Smooth muscle cell (in vitro differentiated cells): ENCODE data around the gene FGF12. TPM values are rescaled to one million over a fixed set of nuclear protein-coding genes. Genes with fewer than 3 reads are reported as not detected.
"Not testable (repeated sequence)": the region's sequence is repeated elsewhere in the genome, so short reads cannot be mapped to it uniquely, and the experiment has no call there.

Experiments
- DNase-seq: peaks from one replicate; lab custom pipeline; 2025; ENCODE audit not compliant: unreplicated experiment; lab: John Stamatoyannopoulos, UW
- H2AFZ ChIP-seq: fragments of 200-600 bp; sonication (generic); 2 replicates; pipeline ENCODE4 v1.6.0; 2016; ENCODE audit warnings: antibody characterized with exemption, low read depth, mild to moderate bottlenecking
- H3F3A ChIP-seq: fragments of 200-600 bp; sonication (generic); 2 replicates; pipeline ENCODE4 v1.6.0; 2017; ENCODE audit warnings: antibody characterized with exemption, low read depth
- H3K27ac ChIP-seq: fragments of 200-600 bp; sonication (generic); 2 replicates; pipeline ENCODE4 v1.5.1; 2016; ENCODE audit warnings: low read depth, mild to moderate bottlenecking
- H3K27me3 ChIP-seq: fragments of 200-600 bp; sonication (generic); 2 replicates; pipeline ENCODE4 v1.6.1; 2016; ENCODE audit warnings: low read depth, mild to moderate bottlenecking
- H3K36me3 ChIP-seq: fragments of 200-600 bp; sonication (generic); 2 replicates; pipeline ENCODE4 v1.5.1; 2016; ENCODE audit warnings: low read depth
- H3K4me1 ChIP-seq: fragments of 200-600 bp; sonication (generic); 2 replicates; pipeline ENCODE4 v1.5.1; 2016; ENCODE audit warnings: low read depth
- H3K4me2 ChIP-seq: fragments of 200-600 bp; sonication (generic); 2 replicates; pipeline ENCODE4 v1.6.0; 2016; ENCODE audit warnings: mild to moderate bottlenecking
- H3K4me3 ChIP-seq: fragments of 200-600 bp; sonication (generic); 2 replicates; pipeline ENCODE4 v1.5.1; 2016; ENCODE audit warnings: mild to moderate bottlenecking
- H3K79me2 ChIP-seq: fragments of 200-600 bp; sonication (generic); 2 replicates; pipeline ENCODE4 v1.6.0; 2016; ENCODE audit warnings: low read depth, mild to moderate bottlenecking
- H3K9ac ChIP-seq: fragments of 200-600 bp; sonication (generic); 2 replicates; pipeline ENCODE4 v1.6.0; 2016; ENCODE audit warnings: low read depth
- H3K9me3 ChIP-seq: fragments of 200-600 bp; sonication (generic); replicated peaks from 2 replicates; pipeline ENCODE4 v1.5.1; 2016; ENCODE audit warnings: low read depth
- H4K20me1 ChIP-seq: fragments of 200-600 bp; sonication (generic); 2 replicates; pipeline ENCODE4 v1.6.0; 2016; ENCODE audit warnings: low read depth
- WGBS: methylation state at CpG from one replicate; pipeline ENCODE4 v1.1.7; 2016; ENCODE audit warnings: low lambda C conversion rate; 5-methylcytosine and 5-hydroxymethylcytosine counted together
- polyA plus RNA-seq: library from polyadenylated mRNA; unstranded; fragments of >200 nt; fragmentation: Nextera tagmentation; extraction: Ambion mirVana; gene quantifications from 2 replicates; pipeline ENCODE4 v1.2.1, GENCODE V29; 2016
- total RNA-seq: library from RNA; depleted of rRNA; stranded (reverse); fragments of >200 nt; gene quantifications from 2 replicates; pipeline ENCODE4 v1.2.3, GENCODE V29; 2014
- TF ChIP-seq, protein P1 (sequence below): fragments of 200-600 bp; sonication (generic); IDR thresholded peaks from 2 replicates; pipeline ENCODE4 v1.5.1; 2017; ENCODE audit warnings: borderline replicate concordance, mild to moderate bottlenecking, antibody characterized with exemption; ENCODE audit not compliant: insufficient read depth, poor library complexity, severe bottlenecking

The FGF12 gene
- total RNA-seq = 1.0 and 5.1 TPM in 2 replicates
- 0.28 and 0.47 TPM in 2 replicates for polyA plus RNA-seq

- Histone ChIP-seq H3K36me3 (no peaks in the 10 kb centered on the region), H3K4me1 (no peaks in the 10 kb centered on the region), H3K9me3 (no peaks in the 10 kb centered on the region), H3K4me2 (peak within 1 kb of the TSS; percentile 80), H3K4me3 (peak within 1 kb of the TSS; percentile 41), H3K79me2 (no peaks in the 10 kb centered on the region), H3K27me3 (peaks cover 15% of the 10 kb centered on the region), H3K27ac (no peak within 1 kb of the TSS), H2AFZ (no peak within 1 kb of the TSS), H3F3A (no peaks in the 10 kb centered on the region), H3K9ac (no peak within 1 kb of the TSS), H4K20me1 (no peaks in the 10 kb centered on the region)
- TF ChIP-seq, protein P1, sequence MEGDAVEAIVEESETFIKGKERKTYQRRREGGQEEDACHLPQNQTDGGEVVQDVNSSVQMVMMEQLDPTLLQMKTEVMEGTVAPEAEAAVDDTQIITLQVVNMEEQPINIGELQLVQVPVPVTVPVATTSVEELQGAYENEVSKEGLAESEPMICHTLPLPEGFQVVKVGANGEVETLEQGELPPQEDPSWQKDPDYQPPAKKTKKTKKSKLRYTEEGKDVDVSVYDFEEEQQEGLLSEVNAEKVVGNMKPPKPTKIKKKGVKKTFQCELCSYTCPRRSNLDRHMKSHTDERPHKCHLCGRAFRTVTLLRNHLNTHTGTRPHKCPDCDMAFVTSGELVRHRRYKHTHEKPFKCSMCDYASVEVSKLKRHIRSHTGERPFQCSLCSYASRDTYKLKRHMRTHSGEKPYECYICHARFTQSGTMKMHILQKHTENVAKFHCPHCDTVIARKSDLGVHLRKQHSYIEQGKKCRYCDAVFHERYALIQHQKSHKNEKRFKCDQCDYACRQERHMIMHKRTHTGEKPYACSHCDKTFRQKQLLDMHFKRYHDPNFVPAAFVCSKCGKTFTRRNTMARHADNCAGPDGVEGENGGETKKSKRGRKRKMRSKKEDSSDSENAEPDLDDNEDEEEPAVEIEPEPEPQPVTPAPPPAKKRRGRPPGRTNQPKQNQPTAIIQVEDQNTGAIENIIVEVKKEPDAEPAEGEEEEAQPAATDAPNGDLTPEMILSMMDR = no peak
- 11% methylated on average over 35 of the region's 36 CpGs for WGBS
- DNase-seq = peak; percentile 2
Observed at GRCh38 chr3:192727032-192727847, at the start of gene FGF12. TSS of gene FGF12 (minus strand) at chr3:192727541.

- not testable (repeated sequence) for H2AFZ ChIP-seq, H3K27me3 ChIP-seq, H3K9me3 ChIP-seq, H3F3A ChIP-seq, H3K79me2 ChIP-seq, DNase-seq, H3K4me3 ChIP-seq, H3K4me1 ChIP-seq, H4K20me1 ChIP-seq, H3K9ac ChIP-seq, H3K27ac ChIP-seq, H3K4me2 ChIP-seq, H3K36me3 ChIP-seq
- WGBS = 83% methylated on average over 4 of the region's 4 CpGs
Observed at GRCh38 chr3:192774341-192774740, 47.0 kb upstream of the FGF12 start.

DNA sequence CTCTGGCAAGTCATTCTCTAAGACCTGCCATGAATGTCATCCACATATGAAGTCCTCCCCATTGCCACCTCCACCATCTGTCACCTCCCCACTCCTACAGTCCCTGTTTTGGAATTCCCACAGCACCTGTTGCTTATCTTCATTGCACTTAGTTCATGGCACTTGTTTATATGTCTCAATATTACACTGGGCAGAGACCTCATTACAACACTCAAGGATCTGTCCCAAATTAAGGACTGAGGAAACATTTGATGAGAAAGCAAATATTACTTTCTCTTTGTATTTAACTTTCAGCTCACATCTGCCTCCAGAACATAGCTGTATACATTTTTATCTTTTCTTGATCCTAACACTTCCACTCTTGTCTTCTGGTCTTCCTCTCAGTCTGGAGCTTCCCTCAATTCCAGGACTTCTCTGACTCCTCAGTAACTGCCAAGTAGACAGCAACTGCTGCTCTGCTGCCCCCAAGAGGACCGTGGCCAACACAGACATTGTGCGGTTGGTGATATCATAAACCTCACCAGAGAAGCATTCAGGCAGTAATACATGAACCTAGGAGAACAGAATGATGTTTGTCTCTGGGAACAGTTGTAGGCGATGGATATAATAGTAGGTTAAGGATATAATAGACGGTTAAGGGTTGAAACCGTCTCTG is 45.0 kb upstream of the FGF12 start:
- H3K4me2 ChIP-seq = no peak overlapping the region
- no peaks in the 10 kb centered on the region for H3F3A ChIP-seq
- H3K4me1 ChIP-seq = no peaks in the 10 kb centered on the region
- H3K9me3 ChIP-seq = no peaks in the 10 kb centered on the region
- WGBS = 40% methylated on average over 5 of the region's 5 CpGs
- DNase-seq = no peak
- TF ChIP-seq, protein P1 = peak; percentile 40
- no peak overlapping the region for H3K9ac ChIP-seq
- no peak overlapping the region for H3K27ac ChIP-seq
- no peaks in the 10 kb centered on the region for H3K79me2 ChIP-seq
- H3K4me3 ChIP-seq = no peak overlapping the region
- no peaks in the 10 kb centered on the region for H3K36me3 ChIP-seq
- no peak overlapping the region for H2AFZ ChIP-seq
- H4K20me1 ChIP-seq = no peaks in the 10 kb centered on the region
- H3K27me3 ChIP-seq = peaks cover 4% of the 10 kb centered on the region

GRCh38 chr3:192758654-192759053 is 31.3 kb upstream of the FGF12 start:
- DNase-seq = no peak
- Histone ChIP-seq H3K4me2 (no peak overlapping the region), H3K27me3 (no peaks in the 10 kb centered on the region), H3K9me3 (no peaks in the 10 kb centered on the region), H2AFZ (no peak overlapping the region), H4K20me1 (no peaks in the 10 kb centered on the region), H3K9ac (no peak overlapping the region), H3K4me1 (no peaks in the 10 kb centered on the region), H3F3A (no peaks in the 10 kb centered on the region), H3K27ac (no peak overlapping the region), H3K36me3 (no peaks in the 10 kb centered on the region), H3K4me3 (no peak overlapping the region), H3K79me2 (no peaks in the 10 kb centered on the region)
- WGBS = 86% methylated on average over 7 of the region's 7 CpGs
- TF ChIP-seq, protein P1 = no peak
